Stimulated activated CD8-positive, alpha-beta memory T cell treated with anti-CD3 and anti-CD28 coated beads, Interleukin-4, amount 100 ng/mL, for 4 hours (primary cell): ENCODE measurements around the gene ITM2C.

ENCODE experiments used
- DNase-seq, 2 donors: peaks; one replicate each; pipeline ENCODE4 v3.0.0-alpha.2; 2020; ENCODE audit warnings: low read depth in 2 of 2, low spot score in 1 of 2

ITM2C gene

DNA sequence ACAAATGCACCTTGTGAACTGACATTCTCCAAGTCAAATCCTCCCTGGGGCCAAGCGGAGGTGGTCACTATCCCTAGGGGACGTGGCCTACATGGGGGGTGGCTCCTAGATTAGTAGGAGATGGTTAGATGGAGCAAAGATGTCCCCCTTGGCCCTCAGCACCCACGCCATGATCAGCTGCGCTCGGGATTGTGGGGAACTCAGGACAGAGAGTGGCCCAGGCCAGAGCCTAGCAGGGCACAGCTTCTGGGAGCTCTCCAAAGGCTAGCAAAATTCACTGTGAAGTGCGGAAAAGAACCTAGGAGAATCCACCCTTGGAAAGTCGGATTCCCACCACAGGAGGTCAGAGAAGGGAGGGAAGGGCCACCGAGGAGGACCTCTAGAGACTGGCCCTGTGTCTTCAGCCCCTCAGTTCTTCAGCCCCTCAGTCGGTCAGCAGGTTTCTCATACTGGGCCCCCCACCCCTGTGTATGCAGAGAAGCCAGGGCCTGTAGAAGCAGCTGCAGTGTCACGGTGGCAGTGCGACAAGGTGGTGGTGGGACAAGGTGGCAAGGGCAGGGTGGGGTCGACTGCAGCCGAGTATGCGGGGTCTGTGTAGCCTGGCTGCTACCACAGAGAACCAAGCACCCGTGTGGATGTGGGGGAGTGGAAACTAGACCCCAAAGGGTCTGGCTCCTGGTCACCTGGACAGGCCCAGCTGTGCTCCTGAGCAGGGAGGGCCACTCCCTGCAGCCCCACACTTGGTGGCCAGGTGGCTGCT lies 41.9 kb downstream of the ITM2C start:
- no peak for DNase-seq

GRCh38 chr2:230907361-230908091 lies 42.8 kb downstream of the ITM2C start:
- DNase-seq = no peak

DNA sequence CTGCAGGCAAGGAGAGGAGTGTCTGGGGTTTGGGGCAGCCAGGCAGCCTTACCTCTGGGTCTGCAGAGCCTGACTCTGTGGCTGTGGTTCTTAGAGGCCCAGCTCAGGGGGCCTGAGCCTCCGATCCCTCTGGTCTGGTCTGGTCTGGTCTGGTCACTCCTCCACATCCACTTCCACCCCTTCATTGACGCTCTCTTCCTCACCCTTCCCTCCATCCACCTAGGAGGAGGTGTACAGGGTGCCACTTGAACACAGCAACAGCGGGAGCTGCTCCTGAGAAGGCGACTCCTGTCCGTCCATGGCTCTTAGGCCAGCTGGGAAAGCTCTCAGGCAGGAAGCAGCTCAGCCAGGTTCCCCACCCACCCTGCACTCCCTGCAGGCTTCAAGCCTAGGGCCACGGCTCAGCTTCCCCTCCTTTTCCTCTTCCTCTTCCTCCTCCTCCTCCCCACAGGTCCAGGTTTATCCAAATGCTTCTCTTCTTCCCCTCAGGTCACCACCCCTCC lies 43.4 kb downstream of the ITM2C start:
- no peak for DNase-seq

DNA sequence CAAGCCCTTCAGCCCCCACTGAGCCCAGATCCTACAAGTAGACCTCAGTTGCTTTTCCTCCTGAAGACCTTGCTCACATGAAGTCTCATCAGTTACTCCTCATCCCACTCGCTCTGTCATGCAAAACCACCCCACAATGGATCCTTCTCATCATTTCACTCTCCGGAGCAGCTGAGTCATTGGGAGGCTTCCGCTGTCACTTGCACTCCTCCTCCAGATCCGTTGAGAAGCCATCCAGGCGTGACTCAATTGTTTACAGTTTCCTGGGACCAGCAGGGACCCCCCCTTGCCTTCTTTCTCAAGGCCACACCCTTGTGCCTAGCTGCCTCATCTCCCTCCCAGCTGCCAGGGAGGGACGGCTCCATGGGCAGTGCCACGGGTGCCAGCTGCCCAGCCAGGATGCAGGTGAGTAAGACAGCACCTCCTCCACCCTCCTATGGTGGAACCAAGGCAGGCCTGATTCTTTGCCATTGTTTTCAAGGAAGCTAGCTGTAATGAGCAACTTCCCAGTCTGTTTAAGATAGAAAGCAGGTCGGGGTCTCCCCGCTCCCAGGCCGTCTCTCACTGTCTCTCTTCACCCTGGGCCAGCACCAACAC lies 44.0 kb downstream of the ITM2C start:
- no peak for DNase-seq

- no peak for DNase-seq
These were observed 45.3 kb downstream of the ITM2C start for GRCh38 chr2:230909841-230910545.

GRCh38 chr2:230910546-230911177 lies 45.9 kb downstream of the ITM2C start:
- no peak for DNase-seq

DNA sequence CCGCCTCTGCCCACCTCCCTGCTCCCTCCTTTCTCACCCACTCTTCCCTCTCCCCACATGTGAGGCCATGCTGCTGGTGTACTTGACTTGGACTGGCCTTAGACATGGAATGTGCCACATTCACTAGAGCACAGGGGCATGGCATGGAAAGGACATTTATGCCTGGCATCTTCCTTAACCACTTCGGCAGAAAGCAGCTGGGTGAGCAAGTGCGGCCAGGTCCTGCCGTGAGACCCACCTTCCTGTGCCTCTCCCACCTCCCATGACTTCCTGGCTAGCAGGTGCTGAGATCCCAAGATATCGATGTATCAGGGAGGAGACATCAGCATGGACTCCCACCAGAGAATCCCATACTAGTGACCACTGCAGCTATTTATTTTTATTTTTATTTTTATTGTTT lies 47.3 kb downstream of the ITM2C start:
- DNase-seq = no peak

DNA sequence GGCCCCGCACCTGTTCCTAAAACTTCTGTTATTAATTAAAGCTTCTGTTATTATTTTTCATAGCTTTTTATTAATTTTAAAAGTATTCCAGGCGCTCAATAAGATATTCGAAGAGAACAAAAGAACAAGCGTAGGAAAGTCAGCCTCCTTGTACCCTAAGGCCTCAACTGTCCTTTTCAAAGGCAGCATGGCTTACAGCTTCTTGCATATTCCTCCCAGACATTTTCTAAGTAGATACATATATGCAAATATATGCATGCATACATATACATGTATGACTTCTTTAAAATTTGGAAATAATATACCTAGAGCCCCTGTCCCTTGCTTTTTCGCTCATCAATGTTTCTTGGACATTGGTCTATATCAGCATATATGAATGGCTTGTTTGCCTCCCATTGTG lies 48.0 kb downstream of the ITM2C start:
- DNase-seq = no peak

DNA sequence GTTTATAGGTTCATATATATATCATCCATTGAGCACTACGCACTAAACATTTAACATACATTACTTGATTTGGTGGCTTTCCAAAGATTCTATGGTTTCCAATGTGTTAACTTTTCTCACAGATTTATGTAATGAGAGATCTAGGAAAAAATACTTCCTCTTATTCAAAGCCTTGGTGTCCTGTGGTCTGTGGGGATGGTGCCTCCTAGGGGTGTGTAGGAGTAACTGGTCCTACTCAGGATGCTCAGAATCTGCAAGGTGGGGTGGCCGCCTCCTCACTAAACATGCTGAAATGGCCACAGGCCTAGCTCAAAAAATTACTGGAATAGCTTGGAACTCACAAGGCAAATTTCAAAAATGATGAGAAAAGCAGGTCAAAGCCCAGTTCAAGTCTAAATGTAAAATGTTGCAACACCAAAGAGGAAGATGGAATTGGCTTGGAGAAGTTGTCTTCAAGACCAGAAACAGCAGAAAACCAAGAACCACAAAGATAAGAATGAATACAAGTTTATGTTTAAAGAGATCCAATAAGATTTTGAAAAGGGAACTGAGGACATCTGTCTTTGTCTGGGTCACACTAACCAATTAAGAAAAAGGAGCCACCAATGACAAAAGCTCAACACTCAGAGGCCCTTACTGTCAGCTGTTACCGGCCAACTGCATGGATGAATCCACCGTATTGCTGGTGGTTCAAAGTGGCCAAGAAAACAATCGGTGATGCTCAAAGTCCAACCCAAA lies 48.8 kb downstream of the ITM2C start:
- no peak for DNase-seq

GRCh38 chr2:230914886-230915285 lies 50.1 kb downstream of the ITM2C start:
- DNase-seq = no peak

GRCh38 chr2:230915319-230915718 lies 50.6 kb downstream of the ITM2C start:
- no peak for DNase-seq

- no peak for DNase-seq
These were observed 51.5 kb downstream of the ITM2C start for GRCh38 chr2:230916218-230916617.

DNA sequence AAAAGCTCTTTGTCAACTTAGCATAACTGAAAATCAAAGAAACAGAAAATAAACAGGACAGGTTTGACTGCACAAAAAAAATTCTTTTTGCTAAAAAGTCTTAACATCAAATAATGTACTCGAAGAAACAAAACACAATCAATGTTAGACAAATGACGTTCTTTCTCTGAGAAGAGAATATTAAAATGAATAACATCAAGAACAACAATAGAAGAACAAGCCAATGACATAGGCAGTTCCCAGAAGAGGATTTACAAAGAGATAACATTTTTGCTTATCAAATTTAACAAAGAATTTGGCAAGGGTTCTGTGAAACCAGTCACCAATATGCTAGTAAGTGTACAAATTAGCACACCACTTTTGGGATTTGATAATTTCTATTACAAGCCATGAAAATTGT lies 54.5 kb downstream of the ITM2C start:
- no peak for DNase-seq

GRCh38 chr2:230919681-230920080 lies 54.9 kb downstream of the ITM2C start:
- no peak for DNase-seq

GRCh38 chr2:230920167-230920566 lies 55.4 kb downstream of the ITM2C start:
- DNase-seq = no peak

- no peak for DNase-seq
These were observed 57.3 kb downstream of the ITM2C start for GRCh38 chr2:230921806-230922595.

GRCh38 chr2:230922951-230923717 lies 58.4 kb downstream of the ITM2C start:
- DNase-seq = no peak

DNA sequence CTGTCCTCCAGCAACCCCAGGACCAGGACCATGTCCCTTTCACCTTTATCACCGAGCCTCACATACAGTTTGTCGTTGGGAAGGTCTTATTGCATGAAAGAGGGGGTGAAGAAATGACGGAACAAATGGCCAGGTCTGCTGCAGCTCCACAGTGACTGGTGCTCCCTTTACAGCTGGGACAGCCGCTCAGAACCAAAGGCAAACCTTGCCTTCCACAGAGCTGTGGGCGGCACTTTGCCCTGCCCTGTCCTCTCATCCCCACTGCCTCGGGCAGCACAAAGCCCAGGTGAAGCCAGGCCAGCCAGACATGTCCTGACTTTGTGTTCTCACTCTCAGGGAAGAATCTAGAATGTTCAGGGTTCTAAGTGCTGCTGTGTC lies 59.3 kb downstream of the ITM2C start:
- no peak for DNase-seq
